ES-I3 (cell line): ENCODE measurements around the gene ACY1.
A peak's percentile ranks its signal among the peaks of the same experiment; 100 is the strongest.
"Not testable (repeated sequence)": the region's sequence is repeated elsewhere in the genome, so short reads cannot be mapped to it uniquely, and the experiment has no call there.

ENCODE experiments used
- H3K36me3 ChIP-seq: 2 replicates; pipeline ENCODE4 v1.6.1; 2013; ENCODE audit warnings: mild to moderate bottlenecking, low read length, control low read depth, moderate library complexity; ENCODE audit not compliant: insufficient read depth
- H3K4me1 ChIP-seq: 2 replicates; pipeline ENCODE4 v1.6.1; 2013; ENCODE audit warnings: mild to moderate bottlenecking, control low read depth, low read length; ENCODE audit not compliant: insufficient read depth
- H3K9ac ChIP-seq: 2 replicates; pipeline ENCODE4 v1.6.1; 2013; ENCODE audit warnings: low read depth, mild to moderate bottlenecking, low read length, moderate library complexity
- H3K9me3 ChIP-seq: 2 replicates; pipeline ENCODE4 v1.6.1; 2013; ENCODE audit warnings: mild to moderate bottlenecking, low read length, moderate library complexity; ENCODE audit not compliant: control insufficient read depth, insufficient read depth

The ACY1 gene

DNA sequence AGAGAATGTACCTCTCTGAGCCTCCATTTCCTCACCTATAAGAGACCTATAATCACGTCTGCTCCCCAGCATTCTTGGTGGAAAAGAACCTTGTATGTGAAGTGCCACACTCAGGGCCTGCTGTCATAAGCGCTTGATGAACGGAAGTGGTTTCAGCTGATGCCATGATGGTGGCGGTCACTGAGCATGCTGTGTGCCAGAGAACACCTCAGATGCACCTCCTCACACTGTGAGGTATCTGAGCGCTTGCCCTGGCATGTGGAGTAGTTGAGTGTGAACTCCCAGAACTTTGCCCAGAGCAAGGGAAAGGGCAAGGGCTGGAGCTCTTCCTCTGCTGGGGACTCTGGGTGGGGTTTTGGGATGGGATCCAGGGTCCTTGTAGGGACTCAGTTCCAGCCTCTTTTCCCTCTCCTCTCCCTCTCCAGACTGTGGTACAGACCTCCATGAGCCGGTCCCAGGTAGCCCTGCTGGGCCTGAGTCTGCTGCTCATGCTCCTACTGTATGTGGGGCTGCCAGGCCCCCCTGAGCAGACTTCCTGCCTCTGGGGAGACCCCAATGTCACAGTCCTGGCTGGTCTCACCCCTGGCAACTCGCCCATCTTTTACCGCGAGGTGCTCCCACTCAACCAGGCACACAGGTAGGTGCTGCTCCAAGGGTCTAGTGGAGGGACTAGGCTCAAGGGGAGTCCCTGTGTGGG is 5.7 kb upstream of the ACY1 start:
- Histone ChIP-seq H3K9ac (no peak overlapping the region), H3K4me1 (peaks cover 5% of the 10 kb centered on the region; the same call in 1 of the 2 replicates), H3K36me3 (no peaks in the 10 kb centered on the region), H3K9me3 (no peaks in the 10 kb centered on the region)

DNA sequence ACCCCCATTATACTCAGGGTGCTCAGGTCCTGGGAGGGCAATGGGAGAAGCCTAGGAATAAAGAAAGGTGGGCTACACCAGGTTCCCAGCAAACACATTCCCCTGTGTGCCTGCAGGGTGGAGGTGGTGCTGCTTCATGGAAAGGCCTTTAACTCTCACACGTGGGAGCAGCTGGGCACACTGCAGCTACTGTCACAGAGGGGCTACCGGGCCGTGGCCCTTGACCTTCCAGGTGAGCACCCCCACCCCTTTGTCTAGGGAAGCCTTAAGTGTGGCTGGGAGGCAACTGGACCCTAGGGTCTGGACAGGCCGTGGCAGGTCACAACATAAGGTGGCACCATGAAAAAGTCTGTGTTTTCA is 5.2 kb upstream of the ACY1 start:
- no peak overlapping the region for H3K9ac ChIP-seq
- peaks cover 5% of the 10 kb centered on the region; the same call in 1 of the 2 replicates for H3K4me1 ChIP-seq
- no peaks in the 10 kb centered on the region for H3K36me3 ChIP-seq
- no peaks in the 10 kb centered on the region for H3K9me3 ChIP-seq

DNA sequence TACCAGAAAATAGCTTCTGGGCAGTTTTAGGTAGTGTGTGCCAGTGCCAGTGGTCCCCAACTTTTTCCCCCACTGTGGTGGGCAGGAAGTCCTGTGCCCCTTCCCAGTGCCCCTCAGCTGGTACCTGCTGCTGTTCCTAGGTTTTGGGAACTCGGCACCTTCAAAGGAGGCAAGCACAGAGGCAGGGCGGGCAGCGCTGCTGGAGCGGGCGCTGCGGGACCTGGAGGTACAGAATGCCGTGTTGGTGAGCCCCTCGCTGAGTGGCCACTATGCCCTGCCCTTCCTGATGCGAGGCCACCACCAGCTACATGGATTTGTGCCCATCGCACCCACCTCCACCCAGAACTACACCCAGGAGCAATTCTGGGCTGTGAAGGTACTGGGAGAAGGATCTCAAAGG is 3.1 kb upstream of the ACY1 start:
- Histone ChIP-seq H3K4me1 (peaks cover 10% of the 10 kb centered on the region; the same call in 1 of the 2 replicates), H3K9ac (no peak overlapping the region), H3K36me3 (no peaks in the 10 kb centered on the region), H3K9me3 (no peaks in the 10 kb centered on the region)

DNA sequence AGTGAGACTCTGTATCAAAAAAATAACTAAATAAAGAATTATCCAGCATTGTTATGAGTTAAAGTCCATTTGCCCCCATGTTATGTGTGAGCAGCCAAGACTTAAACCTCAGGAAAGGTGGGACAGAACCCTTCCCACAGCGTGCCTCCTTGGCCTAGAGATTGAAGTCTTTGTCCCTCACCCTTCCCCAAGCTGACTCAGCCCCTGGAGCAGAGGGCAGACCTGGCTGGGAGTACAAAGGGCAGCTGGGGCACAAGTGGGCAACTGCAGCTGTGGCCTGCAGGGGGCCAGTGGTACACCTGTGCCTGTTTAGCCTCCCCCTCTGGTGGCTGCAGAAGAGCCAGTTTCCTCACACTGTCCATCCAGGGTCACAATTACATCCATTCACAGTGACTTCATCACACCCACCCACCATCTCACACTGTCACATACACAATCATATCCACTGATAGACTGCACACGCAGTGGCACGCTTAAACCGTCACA is 940 bp upstream of the ACY1 start:
- Histone ChIP-seq H3K4me1 (peaks cover 5% of the 10 kb centered on the region; the same call in 1 of the 2 replicates), H3K9me3 (no peaks in the 10 kb centered on the region), H3K36me3 (no peaks in the 10 kb centered on the region), H3K9ac (peak overlapping the region; percentile 77)

DNA sequence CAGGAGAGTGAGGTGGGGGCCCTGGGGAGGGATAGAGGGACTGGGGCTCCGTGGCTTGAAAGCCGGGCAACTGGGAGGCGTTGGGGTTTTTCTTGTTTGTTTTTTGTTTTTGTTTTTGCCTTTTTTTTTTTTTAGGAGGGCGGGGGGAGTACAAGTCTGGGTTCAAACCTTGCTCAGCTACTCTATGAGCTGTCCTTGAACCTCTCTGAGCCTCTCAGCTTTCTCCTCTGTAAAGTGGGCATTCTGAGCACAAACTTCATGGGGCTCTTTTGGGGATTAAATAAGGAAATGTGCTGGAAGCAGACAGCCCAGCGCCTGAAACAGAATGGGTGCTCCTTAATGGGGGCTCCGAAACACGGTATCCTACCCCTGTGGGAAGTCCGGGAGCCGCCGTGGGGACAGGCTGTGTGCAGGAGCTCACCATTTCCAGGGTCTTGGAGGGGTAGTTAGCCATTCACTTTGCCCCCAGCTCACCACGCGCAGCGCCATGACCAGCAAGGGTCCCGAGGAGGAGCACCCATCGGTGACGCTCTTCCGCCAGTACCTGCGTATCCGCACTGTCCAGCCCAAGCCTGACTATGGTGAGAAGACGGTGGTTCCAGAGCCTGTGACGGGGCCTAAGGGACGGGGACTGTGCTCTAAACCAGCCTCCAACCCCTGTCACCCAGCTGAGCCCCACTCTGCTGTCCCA is 388 bp downstream of the ACY1 start:
- Histone ChIP-seq H3K36me3 (no peaks in the 10 kb centered on the region), H3K4me1 (peaks cover 5% of the 10 kb centered on the region; the same call in 1 of the 2 replicates), H3K9me3 (no peaks in the 10 kb centered on the region), H3K9ac (peak overlapping the region; percentile 77)

DNA sequence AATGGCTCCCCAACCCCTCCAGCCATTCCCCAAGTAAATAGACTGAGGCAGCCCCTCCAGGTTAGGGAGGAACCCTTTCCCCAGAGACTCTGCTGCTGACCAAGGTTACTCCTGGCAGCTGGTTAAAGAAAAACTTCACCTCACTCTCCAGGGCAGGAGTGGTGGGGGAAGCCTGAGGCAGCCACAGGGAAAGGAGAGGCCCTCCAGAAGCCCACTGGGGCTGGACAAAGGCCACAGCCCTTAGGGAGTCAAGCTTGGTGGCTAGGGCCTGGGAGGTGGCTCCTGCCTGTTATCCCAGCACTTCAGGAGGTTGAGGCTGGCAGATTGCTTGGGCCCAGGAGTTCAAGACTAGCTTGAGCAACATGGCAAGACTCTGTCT is 923 bp downstream of the ACY1 start:
- Histone ChIP-seq H3K9me3 (no peaks in the 10 kb centered on the region), H3K9ac (no peak overlapping the region), H3K36me3 (no peaks in the 10 kb centered on the region), H3K4me1 (peaks cover 5% of the 10 kb centered on the region; the same call in 1 of the 2 replicates)

DNA sequence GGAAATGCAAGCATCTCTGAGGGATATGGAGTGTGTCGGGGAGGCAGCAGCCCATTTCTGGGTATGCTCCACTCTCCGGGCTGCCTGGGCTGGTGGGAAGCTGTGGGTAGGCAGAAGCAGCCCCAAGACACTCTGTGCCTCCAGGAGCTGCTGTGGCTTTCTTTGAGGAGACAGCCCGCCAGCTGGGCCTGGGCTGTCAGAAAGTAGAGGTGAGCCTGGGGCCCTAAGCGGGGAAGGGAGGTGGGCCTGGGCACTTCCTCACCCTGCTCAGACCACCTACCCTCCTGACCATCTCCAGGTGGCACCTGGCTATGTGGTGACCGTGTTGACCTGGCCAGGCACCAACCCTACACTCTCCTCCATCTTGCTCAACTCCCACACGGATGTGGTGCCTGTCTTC is 1.7 kb downstream of the ACY1 start:
- peaks cover 5% of the 10 kb centered on the region; the same call in 1 of the 2 replicates for H3K4me1 ChIP-seq
- no peaks in the 10 kb centered on the region for H3K9me3 ChIP-seq
- no peak overlapping the region for H3K9ac ChIP-seq
- H3K36me3 ChIP-seq = no peaks in the 10 kb centered on the region

DNA sequence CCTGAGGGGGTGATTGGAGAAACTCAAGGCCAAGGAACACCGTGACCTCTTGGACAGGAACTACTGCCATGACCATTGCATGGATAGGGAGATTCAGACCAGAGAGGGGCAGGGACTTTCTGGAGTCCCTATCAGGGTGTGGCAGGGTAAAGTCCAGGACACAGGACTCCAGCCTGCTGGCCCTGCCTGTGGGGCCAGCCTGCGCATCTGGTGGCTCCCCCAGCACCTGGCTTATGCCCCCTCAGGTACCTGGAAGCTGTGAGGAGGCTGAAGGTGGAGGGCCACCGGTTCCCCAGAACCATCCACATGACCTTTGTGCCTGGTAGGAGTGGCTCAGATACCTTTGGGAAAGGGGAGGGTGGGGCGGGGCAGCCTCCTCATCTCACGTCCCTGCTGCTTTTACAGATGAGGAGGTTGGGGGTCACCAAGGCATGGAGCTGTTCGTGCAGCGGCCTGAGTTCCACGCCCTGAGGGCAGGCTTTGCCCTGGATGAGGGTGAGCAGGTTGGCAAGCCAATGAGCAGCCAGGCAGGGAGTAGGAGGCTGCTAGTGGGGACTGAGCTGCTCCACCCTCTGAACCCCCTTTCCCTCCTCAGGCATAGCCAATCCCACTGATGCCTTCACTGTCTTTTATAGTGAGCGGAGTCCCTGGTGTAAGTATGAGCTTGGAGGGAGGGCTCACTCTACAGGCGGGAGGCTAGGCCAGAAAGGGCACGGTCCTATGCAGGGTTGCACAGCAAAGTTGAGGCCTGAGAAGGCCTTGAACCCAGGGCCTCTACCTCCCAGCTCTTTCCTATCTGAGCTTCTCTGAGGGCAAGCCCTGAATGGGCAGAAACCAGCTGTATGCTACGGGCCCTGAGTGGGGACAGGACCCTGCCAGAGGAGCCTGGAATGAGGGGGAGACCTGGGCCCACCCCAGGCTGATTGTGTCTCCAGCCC is 2.9 kb downstream of the ACY1 start:
- Histone ChIP-seq H3K36me3 (no peaks in the 10 kb centered on the region), H3K9ac (no peak overlapping the region), H3K9me3 (no peaks in the 10 kb centered on the region), H3K4me1 (peaks cover 5% of the 10 kb centered on the region; the same call in 1 of the 2 replicates)

DNA sequence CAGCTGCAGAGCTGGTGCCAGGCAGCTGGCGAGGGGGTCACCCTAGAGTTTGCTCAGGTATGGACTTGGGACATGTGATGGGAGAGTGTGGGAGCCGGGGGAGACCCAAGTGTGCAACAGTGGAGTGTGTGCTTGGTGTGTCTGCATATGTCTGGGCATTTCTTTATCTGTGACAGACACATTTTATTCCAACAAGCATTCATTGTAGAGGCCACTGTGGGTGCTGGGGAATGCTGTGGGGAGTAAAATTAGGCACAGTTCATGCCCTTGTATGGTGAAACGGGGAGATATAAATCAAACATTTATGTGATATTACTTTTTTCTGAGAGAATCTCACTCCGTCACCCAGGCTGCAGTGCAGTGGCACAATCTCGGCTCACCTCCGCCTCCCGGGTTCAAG is 4.2 kb downstream of the ACY1 start:
- Histone ChIP-seq H3K9me3 (no peaks in the 10 kb centered on the region), H3K4me1 (peaks cover 5% of the 10 kb centered on the region; the same call in 1 of the 2 replicates), H3K36me3 (no peaks in the 10 kb centered on the region), H3K9ac (no peak overlapping the region)

DNA sequence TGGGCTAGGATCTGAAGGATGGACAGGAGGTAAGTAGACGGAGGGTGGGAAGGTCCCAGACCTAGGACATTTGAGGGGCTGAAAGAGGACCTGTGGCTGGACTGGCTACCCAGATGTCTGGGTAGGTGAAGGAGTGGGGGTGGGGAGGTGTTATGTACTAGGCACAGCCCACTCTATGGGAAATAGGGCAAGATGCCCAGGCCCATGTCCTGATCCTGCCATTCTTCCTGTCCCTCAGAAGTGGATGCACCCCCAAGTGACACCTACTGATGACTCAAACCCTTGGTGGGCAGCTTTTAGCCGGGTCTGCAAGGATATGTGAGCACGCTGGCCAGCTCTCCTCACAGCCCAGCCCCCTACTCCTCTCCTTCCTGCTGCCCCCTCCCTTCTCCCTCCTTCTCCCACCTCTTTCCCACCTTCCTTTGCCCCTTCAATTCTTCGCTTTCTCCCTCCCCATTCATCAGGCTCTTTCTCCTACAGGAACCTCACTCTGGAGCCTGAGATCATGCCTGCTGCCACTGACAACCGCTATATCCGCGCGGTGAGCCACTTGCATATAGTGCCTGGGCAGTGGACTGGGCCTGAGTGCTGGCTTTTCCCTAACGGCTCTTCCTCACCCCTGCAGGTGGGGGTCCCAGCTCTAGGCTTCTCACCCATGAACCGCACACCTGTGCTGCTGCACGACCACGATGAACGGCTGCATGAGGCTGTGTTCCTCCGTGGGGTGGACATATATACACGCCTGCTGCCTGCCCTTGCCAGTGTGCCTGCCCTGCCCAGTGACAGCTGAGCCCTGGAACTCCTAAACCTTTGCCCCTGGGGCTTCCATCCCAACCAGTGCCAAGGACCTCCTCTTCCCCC is 5.2 kb downstream of the ACY1 start:
- peaks cover 1% of the 10 kb centered on the region; the same call in 1 of the 2 replicates for H3K36me3 ChIP-seq
- H3K9me3 ChIP-seq = no peaks in the 10 kb centered on the region
- H3K4me1 ChIP-seq = peaks cover 5% of the 10 kb centered on the region; the same call in 1 of the 2 replicates
- H3K9ac ChIP-seq = no peak overlapping the region

DNA sequence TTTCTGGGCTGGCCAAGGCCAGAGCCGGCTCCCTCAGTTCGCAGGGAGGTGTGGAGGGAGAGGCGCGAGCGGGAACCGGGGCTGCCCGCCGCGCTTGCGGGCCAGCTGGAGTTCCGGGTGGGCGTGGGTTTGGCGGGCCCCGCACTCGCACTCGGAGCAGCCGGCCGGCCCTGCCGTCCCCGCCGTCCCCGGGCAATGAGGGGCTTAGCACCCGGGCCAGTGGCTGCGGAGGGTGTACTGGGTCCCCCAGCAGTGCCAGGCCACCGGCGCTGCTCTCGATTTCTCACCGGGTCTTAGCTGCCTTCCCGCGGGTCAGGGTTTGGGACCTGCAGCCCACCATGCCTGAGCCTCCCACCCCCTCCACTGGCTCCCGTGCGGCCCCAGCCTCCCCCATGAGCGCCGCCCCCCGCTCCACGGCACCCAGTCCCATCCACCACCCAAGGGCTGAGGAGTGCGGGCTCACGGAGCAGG is 7.2 kb downstream of the ACY1 start:
- Histone ChIP-seq H3K4me1 (peaks cover 11% of the 10 kb centered on the region; the same call in 1 of the 2 replicates), H3K36me3 (peaks cover 16% of the 10 kb centered on the region)
- not testable (repeated sequence) for H3K9me3 ChIP-seq, H3K9ac ChIP-seq

DNA sequence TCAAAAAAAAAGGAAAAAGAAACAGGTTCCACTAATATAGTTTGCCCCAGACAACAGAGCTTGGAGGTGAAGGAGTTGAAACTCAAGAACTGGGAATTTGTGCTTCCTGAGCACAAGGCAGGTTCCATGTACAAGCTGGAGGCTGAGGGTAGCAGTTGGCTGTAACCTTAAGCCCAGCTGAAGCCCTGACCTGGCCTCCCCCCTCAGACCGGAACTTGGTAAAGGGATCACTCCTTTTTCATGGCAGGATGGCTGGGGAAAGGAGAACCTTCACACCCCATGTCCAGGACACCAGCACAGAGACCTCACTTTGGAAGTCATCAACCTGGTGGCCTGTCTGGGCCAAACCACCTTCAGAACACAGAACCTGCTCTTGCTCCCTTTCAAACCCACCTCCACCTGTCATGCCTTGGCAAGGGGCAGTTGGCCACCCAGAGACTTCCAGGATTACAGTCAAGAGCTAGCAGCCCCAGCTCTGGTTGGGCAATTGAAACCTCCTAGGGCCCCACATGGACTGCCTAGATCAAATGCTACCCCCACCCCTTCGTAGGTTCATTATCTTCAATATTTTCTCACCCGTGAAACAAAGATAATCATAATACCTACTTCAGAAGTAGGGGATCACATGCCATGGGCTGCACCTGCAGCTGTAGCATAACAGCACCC is 8.8 kb downstream of the ACY1 start:
- Histone ChIP-seq H3K9me3 (no peaks in the 10 kb centered on the region), H3K36me3 (peaks cover 16% of the 10 kb centered on the region), H3K9ac (no peak overlapping the region), H3K4me1 (peaks cover 11% of the 10 kb centered on the region; the same call in 1 of the 2 replicates)

DNA sequence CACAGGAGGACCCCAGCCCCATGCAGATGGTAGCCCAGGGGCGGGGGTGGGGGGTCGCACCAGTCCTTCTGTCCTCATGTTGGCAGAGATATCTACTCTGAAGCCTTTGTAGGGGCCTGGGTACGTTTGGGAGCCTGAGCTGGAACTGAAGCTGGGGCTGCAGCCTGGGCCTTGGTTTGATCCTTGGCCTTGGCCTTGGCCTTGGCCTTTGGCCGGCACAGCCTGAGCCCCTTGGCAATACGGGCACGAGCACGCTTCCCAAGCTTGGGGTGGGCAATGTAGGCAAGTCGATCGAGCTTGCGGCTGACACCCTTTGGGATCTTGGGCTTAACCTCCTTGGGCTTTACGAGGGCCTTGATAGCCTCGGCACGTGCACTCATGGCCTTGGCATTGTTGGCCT is 10.3 kb downstream of the ACY1 start:
- H3K9ac ChIP-seq, H3K9me3 ChIP-seq: not testable (repeated sequence)
- Histone ChIP-seq H3K4me1 (peaks cover 18% of the 10 kb centered on the region), H3K36me3 (peaks cover 16% of the 10 kb centered on the region)
